GM21576 (cell line): ENCODE measurements around the gene PARP16.
"Not testable (repeated sequence)": the region's sequence is repeated elsewhere in the genome, so short reads cannot be mapped to it uniquely, and the experiment has no call there.

Experiments
- ATAC-seq: cut with Tn5 transposase; IDR thresholded peaks from one replicate; pipeline ENCODE4 v1.9.1; 2021; ENCODE audit warnings: mild to moderate bottlenecking, moderate library complexity; ENCODE audit not compliant: unreplicated experiment

The PARP16 gene

DNA sequence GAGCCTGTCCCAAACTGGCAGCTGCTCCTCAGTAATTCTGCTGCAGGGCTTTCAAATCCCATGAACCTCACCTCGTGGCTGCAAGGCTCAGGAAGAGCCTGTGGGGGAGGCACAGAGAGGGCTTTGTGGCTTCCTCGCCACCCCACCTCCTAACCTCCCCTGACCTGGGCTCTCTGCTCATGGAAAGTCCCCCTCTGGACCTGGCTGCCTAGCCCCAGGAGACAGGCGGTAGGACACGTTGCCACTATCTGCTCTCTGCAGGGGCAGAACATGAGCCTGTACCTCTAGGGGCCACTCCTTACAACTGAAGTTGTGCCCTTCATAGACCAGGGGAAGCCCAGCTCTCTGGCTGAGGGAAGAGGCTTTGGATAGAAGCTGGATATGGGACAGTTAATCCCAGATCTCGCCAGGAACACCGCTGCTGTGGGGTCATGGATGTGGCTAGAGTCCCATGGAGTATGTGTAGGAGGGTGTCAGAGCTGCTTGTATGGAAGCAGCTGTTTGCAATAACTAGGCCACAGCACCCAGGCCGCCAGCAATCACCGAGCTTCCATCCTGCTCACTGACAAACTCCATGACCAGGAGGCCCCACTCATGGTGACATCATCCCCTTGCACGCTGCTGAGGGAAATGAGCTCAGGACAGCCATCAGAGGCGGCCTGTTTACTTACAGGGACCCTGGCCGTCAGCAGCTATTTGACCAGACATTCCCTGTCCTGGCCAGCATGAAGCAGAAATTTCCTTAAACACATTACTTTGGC, 41.4 kb downstream of the PARP16 start:
- ATAC-seq = no peak

DNA sequence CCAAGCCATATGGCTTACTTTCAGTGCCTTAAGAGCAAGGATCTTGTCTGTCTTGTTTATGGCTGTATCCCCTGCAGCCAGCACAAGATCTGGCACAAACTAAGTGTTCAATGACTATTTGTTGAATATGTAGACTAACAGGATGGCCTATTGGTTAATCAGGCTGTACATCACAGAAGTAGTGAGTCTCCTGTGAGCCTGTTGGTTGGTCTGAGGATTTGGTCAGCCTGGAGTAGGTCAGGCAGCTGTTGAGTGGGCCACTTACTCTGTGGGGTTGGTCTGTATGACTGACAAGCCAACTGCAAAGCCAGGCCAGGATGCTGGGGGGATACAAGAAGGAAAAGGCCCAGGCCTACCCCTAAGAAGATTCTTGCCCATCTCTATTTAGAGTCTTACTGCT, 42.0 kb downstream of the PARP16 start:
- no peak for ATAC-seq

DNA sequence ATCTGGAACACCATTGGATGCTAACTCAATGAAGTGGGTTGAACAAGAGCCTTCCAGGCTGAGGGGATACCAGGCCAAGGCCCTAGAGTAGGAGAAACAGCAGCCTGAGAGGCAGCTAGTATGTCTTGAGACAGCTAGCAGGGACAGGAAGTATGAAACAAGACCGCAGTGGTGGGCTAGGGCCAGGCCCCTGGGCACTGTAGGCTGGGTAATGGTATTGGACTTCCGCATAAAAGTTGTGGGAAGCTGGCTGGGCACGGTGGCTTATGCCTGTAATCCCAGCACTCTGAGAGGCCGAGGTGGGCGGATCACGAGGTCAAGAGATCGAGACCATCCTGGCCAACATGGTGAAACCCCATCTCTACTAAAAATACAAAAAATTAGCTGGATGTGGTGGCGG, 50.2 kb downstream of the PARP16 start:
- not testable (repeated sequence) for ATAC-seq

DNA sequence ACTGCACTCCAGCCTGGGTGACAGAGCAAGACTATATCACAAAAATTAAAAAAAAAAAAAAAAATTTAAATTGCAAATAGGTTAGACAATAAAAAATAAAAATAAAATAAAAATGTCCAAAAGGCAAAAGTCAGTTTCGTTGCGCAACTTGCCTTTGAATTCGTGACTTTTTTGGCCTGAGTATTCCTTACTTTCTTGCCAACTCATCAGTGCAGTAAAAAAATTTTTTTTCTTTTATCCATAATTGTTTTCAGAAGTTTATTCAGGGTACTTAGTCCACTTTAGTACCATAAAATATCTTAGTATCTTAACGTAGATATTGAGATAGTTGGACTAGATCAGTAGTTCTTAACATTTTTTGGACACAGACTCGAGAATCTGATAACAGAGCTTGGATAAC, 53.0 kb downstream of the PARP16 start:
- no peak for ATAC-seq

DNA sequence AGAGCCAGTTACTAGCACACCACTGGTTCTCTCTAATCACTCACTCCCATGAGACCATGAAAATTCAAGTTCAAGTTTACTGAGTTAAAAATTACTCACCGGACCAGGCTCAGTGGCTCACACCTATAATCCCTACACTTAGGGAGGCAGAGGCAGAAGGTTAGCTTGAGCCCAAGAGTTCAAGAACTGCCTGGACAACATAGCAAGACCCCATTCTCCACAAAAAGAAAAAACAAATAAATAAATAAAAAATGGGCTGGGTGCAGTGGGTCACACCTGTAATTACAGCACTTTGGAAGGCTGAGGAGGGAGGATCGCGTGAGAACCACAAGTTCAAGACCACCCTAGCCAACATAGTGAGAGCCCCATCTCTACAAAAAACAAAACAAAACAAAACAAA, 54.2 kb downstream of the PARP16 start:
- ATAC-seq = no peak

DNA sequence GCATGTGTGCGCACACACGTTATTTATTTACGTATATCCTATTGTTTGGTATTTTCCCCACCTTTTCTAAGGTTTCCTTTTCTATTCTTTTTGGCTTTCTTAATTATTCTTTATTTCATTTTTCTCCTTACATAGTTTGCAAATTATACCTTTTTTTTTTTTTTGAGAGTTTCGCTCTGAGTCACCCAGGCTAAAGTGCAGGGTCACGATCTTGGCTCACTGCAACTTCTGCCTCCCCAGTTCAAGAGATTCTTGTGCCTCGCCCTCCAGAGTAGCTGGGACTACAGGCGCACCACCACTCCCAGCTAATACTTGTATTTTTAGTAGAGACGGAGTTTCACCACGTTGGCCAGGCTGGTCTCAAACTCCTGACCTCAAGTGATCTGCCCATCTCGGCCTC, 55.4 kb downstream of the PARP16 start:
- ATAC-seq = no peak

DNA sequence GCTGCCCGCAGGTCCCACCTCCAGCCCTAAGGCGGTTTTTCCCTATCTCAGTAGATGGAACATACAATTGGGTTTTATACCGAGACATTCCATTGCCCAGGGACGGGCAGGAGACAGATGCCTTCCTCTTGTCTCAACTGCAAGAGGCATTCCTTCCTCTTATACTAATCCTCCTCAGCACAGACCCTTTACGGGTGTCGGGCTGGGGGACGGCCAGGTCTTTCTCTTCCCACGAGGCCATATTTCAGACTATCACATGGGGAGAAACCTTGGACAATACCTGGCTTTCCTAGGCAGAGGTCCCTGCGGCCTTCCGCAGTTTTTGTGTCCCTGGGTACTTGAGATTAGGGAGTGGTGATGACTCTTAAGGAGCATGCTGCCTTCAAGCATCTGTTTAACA, 59.8 kb downstream of the PARP16 start:
- not testable (repeated sequence) for ATAC-seq

DNA sequence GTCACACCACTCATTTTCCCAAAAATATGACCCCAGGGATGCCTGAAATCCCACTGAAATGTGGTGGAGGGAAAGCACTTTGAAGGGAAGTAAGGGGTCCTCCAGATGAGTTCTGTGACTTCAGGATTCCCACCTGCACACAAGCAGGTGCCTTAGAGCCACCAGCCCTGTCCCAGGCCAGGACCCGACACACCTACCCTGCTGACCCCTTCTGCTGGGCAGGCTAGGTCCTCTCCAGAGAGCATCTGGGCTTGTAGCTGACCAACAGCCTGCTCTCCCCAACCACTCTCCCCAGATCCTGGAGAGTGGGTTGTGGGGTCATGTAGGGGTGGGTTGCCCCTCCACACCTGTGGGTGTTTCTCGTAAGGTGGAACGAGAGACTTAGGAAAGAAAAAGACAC, 60.5 kb downstream of the PARP16 start:
- no peak for ATAC-seq

DNA sequence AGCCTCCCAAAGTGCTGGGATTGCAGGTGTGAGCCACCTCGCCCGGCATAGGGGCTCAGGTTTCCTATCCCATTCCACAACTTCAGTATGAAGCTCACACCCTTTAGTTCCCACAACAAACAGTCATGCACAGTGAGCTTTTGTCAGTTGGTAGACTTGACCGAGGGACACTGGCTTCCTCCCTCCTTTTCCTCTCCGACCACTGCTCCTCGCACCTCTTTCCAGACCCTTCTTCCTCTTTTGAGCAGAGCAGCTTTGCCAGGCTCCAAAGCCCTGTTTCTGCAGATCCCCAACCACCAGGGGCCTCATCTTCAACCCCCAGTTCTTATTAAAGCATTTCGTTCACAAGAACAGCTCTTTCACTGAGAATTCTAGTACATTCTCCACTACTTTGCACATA, 62.7 kb downstream of the PARP16 start:
- ATAC-seq = no peak

DNA sequence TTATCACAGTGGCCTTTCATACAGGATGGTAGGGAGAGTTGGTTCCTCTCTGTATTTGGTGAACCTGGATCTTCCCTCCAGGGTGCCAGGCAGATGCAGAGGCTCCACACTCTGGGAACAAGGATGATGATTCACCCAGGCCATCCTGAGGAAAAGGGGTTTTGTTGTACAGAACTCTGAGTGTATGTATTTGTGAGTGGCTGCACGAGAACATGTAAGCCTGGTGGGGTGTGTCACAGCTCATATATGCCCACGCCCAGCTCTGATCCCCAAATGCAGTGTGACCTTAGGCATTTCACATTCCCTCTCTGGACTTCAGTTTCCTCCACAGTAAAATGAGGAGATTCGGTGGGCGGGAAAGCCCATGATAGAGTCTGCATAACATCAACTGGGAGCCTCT, 63.8 kb downstream of the PARP16 start:
- no peak for ATAC-seq

DNA sequence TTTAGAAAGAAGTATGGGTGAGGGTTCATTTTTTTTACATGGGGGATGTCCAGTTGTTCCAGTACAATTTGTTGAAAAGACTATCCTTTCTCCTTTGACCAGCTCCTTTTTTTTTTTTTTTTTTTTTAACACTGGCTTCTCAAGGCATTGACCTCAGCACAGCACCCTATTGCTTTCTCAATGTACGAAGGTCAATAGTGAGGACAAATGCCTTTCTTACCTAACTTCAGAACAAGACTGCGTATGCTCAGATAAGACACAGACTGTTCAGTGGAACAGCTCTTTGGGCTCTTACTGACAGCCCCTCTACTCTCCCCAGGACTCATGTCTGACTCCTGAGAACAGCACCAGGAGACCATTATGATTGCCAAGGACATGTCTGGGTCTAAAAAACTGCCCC, 65.0 kb downstream of the PARP16 start:
- no peak for ATAC-seq

DNA sequence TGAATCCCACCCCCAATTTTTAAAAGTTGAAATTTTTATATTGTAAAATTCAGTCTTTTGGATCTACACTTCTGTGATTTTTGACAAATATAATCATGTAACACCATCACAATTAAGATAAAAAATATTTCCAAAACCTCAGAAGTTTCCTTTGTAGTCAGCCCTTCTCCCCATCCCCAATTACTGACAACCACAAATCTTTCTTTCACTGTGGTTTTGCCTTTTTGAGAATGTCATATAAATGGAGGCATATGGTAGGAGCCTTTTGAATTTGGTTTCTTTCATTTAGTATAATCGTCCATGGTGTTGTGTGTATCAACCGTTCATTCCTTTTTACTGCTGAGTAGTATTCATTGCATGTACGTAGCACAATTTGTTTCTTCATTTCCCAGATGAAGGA, 67.5 kb downstream of the PARP16 start:
- no peak for ATAC-seq

DNA sequence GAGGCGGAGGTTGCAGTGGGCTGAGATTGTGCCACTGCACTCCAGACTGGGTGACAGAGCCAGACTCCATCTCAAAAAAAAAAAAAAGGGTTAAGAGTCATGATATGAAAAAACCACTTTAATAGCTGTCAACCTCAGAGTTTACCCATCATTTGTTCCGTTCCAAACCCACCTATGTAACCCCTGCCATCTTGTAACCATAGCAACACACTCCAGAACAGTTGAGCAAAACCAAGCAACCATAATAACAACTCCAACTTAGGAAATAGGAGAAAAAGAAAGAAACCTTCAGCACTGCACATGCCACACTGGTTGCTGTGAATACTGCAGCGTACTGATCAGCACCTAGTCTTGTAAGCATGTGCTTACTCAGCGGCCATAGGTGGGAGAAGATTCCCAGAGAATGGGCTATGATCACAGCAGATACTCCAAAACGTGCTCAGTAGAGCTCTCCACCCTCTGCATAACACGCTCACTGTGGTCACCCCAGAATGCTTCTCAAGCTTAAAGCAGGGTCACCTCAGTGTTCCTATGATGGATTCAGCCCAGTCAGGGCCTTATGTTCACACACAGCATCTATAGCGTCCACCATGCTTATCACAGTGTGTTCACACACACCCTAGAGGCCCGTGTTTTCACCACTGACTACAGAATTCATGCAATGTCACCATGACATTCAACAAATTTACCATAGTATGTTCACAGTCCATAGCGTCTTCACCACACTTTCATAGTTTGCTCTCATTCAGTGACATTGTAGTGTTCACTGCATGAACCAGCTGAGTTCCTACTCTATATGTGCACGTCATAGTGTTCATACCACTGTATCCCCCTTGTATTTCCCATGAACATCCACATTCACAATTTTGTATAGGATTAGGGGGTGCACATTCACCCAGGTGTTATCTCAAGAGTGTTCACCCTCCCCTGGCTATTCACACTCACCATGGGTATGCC, 68.9 kb downstream of the PARP16 start:
- ATAC-seq = no peak

DNA sequence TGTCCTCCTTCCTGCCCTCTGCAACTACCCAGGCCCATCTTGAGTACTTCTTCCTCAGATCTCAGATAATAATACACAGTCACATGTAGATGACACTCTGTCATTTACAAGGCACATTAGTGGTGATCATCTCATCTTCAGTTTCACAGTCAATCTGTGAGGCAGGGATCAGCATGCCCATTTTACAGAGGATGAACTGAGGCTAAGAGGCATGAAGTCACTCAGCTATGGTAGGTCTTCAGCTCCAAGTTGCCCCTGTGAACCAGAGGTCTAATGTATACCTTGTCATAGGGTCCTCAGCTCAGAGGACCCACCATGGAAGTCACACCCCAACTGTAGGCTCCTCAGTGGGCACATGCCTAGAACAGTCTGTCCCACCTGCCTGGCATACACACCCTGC, 71.2 kb downstream of the PARP16 start:
- ATAC-seq = no peak

DNA sequence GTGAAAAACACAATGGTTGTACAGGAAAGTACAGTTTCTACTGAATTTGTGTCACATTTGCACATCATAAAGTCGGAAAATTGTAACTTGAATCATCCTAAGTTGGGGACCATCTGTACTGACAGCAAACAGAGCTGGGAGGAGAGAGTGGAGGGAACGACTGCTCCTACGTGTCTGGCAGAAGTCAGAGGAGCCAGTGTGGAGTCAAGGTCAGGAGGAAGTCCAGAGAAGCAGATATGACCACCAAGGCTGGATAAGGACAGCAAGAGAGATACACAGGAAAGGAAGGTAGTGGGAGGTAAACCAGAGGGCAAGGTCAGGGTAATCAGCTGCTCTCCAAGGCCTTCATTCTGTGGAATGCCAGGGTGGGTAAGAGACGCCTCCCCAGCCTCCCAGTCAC, 72.7 kb downstream of the PARP16 start:
- no peak for ATAC-seq

DNA sequence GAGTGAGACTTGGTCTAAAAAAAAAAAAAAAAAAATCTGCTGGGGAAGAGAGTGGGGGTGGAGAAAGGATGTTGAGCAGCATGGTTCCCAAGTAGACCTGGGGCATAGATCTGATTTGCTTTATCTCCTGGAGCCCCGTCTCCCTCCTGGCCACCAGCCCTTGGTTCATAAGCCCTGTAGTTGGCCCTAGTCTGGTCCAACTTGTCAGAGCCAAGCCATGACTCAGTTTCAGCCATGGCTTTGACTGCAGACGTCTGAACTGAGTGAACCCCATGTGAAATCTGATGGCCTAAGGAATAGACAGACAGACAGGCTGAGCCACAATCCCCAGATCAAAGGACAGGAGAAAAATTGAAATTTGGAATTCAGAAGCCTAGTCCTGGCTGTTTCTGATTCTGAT, 73.4 kb downstream of the PARP16 start:
- no peak for ATAC-seq

DNA sequence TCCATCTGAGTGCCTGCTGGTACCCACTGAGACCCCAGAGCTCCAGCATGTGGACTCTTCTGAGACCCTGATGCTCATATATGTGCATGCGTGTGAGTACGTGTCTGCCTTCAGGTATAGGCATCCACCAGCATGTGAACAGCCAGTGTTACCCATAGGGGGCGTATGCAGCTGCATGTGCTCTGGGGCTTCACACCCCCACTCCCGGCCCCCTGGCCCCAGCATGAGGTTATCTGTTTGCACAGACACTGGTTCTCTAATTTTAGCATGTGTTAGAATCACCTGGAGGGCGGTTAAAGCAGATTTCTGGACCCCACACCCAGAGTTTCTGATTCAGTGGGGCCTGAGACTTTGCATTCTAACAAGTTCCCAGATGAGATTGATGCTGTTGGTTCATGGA, 74.6 kb downstream of the PARP16 start:
- no peak for ATAC-seq

DNA sequence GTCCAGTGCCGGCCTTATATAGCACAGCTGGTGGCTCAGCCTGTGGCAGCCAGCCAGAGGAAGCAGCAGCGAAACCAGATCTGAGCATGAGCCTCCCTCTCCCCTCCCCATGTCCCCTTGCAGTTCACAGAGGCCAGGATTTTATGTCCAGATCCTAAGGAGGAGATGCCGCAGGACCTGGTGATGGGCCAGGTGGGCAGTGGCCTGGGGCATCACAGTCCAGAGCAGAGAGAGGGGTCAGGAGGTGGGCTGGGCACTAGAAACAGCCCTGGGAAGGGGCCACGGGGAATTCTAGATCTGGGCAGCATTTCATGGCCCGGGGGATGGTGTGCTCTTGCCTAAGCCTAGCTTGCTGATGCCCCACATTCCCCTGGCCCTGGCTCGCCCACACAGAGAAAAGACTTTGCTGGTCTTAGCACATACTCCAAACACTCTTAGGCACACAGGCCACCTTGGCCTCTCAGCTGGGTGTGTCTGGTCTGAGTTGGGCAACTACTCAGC, 75.2 kb downstream of the PARP16 start:
- no peak for ATAC-seq

DNA sequence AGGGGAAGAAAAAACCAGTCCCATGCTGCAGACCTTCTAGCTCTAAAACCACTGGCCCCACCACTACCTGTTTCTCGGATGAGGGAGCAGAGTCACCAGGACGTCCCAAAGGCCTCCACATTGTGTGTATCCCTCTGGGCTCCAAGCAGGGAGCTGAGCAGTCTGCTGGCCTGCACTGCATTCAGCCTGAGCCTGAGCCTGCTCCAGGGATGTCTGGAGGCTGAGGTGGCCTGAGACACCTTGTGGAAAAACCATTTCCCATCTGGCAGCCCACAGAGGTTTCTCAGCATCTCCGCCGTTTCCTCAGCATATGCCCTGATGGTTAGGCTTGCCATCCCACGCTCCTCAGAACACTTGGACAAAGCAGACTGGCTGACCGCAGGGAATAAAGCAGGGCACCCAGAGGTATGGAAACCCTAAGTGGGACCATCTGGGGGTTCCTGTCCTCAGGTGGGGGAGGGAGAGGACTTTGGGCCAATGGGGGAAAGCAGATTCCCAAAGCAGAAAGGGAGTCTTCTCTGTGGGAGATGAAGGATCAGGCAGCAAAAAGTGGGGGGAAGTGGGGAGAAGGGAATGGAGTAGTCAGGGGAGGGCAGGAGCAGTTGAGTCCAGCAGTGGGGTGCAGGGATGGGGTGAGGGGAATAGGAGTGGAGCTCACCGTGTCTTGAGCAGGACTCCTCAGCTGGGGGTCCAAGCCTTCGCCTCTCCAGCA, 75.8 kb downstream of the PARP16 start, which contains the start of gene CILP:
Gene CILP (minus strand): TSS at position 704 of the 712 bp plus-strand sequence. CDS start 1,718 bp downstream, outside the sequence.
- no peak for ATAC-seq

DNA sequence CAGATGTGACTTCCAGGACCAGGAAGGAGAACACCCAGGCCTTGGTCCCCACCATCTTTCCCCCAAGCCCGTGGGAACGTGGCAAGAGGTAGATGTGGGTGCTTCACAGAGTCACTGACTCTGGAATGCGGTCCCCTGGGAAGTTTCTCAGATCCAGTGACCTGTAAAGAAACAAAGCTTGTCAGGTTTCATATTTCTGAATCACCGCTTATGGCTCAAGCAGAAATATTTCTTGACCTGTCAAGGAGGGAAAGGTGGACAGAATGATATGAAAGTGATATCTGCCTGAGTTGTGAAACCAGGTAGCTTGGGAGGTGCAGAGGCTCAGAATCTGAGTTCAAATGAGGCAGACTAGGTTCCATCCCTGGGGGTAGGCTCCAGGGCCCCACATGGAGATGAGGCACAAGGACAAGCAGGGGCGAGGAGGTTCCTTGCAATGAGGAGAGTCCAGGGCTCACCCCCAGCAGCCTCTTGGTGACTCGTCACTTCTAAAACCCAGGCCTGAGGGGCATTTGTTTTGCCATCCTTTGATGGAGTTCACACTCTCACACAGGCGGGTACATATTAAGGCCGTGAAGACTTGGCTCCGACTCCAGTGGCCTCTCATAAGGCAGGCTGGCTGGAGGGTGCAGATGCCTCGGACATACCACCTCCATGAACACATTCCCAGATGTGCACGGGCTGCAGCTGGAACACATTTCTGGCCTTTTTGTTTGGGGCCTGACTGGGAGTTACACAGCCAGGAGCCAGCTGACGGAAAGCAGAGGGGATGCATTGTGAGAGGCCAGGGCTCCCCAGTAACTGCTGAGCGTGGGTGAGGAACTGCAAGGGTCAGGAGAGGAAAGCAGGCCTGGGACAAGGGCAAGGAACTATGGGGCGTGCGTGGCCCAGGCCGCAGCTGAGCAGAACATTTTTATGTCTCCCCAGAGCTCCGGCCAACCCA, 76.7 kb downstream of the PARP16 start:
- ATAC-seq = no peak
